HG02970 (cell line): Measurements from ENCODE around the gene ELANE.

ENCODE experiments used
- ATAC-seq: cut with Tn5 transposase; IDR thresholded peaks from one replicate; pipeline ENCODE4 v1.9.1; 2021; ENCODE audit warnings: mild to moderate bottlenecking, moderate library complexity, moderate number of reproducible peaks; ENCODE audit not compliant: unreplicated experiment, low FRiP score

ELANE gene

DNA sequence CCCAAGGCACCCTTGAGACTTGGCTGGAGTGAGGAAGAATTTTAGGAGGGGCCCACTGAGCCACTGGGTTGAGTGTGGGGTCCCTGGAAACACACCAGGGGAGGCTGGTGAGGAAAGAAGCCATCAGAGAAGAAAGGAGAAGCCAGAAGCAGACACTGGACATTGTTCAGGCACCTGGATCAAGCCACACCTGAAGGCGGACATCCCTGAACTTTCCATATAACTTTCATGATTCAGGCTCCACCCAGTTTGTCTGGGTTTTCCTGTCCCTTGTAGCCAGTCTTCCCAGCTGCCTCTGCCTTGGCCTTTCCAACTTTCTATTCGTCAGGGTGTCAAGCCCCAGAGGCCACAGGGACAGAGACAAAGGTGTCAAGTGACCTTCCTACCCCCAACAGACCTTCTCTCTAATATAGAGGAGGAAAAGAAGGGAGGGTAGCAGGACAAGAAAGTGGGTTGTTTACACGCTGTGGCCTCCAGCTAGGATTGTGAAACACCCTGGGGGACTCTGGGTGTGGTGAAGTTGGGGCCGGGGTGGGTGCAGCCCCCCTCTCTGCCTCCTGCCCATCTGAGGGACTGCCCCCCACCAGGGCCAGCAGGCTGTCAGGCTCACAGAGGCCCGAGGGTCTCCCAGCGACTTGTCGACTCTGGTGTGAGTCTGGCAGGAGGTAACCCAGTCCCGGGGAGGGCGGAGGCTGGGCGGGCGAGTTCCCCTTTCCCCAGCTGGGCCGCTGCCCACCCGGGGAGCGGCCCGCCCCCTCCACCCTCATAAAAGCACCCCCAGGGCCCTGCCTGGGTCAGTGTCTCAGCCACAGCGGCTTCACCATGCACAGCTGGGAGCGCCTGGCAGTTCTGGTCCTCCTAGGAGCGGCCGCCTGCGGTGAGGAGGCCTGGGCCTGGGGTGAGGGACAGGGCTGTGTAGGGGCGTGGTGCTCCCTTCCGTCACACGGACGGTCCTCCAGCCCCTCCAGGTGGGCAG is 7.1 kb downstream of the ELANE start, which contains the start of gene CFD:
Gene CFD (plus strand): TSS at position 797 of the 976 bp plus-strand sequence. CDS start 26 bp downstream, at position 823.
- ATAC-seq = no peak

GRCh38 chr19:861141-861755 is 9.1 kb downstream of the ELANE start:
- ATAC-seq = no peak

DNA sequence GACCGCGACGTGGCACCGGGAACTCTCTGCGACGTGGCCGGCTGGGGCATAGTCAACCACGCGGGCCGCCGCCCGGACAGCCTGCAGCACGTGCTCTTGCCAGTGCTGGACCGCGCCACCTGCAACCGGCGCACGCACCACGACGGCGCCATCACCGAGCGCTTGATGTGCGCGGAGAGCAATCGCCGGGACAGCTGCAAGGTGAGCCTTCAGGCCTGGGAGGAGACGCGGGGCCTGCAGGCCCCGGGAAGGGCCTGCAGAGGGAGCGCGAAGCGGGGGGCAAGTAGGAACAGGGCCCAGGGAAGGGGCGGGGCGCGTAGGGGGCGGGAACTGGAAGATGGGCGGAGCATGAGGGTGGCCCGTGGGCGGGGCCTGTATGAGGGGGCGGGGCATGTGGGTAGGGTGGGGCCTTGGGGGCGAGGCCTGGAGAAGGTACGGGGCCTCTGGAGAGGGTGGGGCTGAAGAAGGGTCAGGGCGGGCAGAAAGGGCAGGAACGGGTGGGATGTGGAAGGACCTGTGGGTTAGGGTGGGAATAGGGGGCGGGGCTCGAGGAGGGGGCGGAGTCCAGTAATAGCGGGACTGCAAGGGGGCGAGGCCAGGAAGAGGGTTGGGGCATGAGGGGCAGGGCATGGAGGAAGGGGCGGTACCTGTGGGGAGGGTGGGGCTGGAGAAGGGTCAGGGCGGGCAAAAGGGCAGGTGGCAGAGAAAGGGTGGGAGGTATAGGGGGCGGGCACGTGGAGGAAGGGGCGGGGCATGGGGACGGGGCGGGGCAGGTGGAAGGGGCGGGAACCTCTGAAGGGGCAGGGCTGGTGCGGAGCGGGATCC is 9.9 kb downstream of the ELANE start:
- no peak for ATAC-seq

- ATAC-seq = no peak
Measured at GRCh38 chr19:862581-863314, 10.6 kb downstream of the ELANE start.

DNA sequence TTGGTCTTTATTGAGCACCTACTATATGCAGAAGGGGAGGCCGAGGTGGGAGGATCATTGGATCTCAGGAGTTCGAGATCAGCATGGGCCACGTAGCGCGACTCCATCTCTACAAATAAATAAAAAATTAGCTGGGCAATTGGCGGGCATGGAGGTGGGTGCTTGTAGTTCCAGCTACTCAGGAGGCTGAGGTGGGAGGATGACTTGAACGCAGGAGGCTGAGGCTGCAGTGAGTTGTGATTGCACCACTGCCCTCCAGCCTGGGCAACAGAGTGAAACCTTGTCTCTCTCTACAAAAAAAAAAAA is 11.2 kb downstream of the ELANE start:
- ATAC-seq = no peak

GRCh38 chr19:866769-867300 is 14.7 kb downstream of the ELANE start:
- ATAC-seq = no peak

DNA sequence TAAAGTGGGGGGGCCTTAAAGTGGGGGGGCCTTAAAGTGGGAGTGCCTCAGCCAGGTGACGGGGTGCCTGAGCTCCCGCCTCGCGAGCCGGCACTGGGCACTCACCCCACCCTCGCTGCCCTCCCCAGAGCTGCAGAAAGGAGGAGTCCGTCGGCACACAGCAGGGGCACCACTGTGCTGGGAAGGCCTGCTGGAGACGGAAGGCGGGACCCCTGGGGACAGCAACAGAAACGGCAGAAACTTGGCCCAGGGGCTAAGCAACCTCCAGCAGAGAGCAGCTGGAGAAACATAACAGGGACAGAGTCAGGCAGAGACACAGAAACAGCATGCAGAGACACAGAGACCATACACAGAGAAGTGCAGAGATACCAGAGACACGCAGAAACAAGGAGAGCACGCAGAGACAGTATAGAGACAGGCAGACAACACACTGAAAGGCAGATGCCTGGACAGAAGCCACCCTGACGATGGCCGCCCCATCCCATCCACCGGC is 15.2 kb downstream of the ELANE start:
- ATAC-seq = no peak

- ATAC-seq = no peak
Measured at GRCh38 chr19:867855-868457, 15.9 kb downstream of the ELANE start.

- ATAC-seq = no peak
Measured at GRCh38 chr19:868458-869244, 16.5 kb downstream of the ELANE start.

DNA sequence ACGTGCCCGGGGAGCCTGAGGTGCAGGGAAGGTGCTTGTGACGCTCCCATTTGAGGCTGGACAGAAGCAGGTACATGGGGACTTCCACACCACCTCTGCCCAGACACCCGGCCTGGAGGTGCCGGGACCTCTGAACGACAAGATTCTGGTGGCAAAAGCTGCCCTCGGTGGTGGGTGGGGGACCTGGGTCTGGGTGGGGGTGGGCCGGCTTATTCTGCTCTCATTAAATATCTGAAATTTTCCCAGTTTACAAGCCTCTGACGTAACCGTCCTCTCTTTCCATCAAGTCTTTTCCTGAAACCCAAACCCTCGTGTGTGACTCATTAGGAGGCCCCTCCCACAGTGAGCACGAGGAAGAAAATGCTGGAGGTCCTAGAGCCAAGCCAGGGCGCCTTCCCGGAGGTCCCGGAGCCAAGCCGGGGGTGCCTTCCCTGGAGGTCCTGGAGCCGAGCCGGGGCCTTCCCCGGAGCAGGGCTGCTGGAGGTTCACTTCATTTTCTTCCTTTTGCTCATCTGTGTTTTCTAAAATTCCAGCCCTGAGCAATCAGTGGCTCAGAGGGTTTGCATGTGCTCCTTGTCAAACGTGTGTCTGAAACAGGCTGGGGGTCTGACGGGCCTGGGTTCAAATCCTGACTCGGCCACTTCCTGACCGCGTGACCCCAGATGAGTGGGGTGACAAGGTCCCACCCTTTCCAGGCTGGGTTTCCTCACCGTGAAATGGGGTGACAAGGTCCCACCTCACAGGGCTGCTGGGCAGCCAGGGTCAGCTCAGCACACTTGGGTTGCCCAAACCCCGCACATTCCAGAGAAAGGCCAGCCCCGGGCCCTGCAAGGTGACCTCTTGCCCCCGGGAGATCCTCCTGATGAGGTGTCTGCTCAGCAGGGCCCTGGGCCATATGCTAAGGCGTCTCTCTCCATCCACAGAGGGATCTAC is 17.4 kb downstream of the ELANE start:
- ATAC-seq = no peak

DNA sequence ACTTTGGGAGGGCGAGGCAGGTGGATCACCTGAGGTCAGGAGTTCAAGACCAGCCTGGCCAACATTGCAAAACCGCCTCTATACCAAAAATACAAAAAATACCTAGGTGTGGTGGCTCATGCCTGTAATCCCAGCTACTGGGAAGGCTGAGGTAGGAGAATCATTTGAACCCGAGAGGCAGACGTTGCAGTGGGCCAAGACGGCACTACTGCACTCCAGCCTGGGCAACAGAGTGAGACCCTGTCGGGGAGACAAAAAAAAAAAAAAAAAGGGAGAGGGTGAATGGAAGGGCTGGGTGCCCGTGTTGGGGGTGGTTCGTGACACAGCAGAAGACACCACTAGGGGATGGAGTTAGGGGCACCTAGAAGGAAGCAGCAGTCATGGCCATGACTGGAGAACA is 18.2 kb downstream of the ELANE start:
- no peak for ATAC-seq

- no peak for ATAC-seq
Measured at GRCh38 chr19:870963-871401, 18.9 kb downstream of the ELANE start.

GRCh38 chr19:871446-872265 is 19.6 kb downstream of the ELANE start:
- no peak for ATAC-seq

- no peak for ATAC-seq
Measured at GRCh38 chr19:872266-872951, 20.3 kb downstream of the ELANE start.

DNA sequence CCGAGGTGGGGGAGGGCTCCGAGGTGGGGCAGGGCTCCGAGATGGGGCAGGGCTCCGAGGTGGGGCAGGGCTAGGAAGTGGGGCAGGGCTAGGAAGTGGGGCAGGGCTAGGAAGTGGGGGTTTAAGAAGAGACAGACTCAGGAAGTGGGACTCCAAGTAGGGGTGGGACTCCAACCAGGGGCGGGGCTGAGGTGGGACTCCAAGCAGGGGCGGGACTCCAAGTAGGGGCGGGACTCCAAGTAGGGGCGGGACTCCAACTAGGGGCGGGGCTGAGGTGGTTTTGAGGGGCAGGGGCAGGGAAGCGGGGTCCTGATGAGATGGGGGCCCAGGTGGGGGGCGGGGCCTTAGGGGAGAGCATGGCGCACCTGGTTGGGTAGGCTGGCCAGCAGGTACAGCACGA is 21.0 kb downstream of the ELANE start:
- no peak for ATAC-seq

DNA sequence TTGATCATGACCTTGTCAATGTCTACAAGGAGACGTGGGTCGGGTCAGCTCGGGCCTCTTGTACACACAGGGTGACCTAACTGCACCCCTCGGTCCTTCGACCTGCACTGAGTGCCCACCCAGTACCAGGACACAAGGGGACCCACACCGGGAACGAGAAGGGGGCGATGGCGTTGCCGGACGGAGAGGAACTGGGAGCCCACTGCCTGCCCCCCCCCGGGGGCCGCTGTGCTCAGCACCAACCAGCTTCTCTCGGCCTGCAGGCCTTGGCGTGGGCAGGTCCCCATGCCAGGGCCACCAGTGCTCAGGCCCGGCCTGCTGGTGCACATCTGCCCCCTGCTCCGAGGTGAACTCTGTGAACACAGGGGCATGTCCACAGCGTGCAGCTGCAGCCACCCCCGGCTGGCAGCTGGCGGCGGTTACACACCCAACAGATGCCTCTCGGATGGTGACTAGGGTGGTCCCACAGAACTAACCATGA is 21.5 kb downstream of the ELANE start:
- ATAC-seq = no peak
